Peyer's patch (tissue), 4 donors: ENCODE data around the gene MAML2. TPM values are rescaled to one million over a fixed set of nuclear protein-coding genes. Genes with fewer than 3 reads are reported as not detected.

ENCODE experiments used
- DNase-seq, 3 donors: peaks; one replicate each; pipeline ENCODE4 v3.0.0-alpha.2; 2017 to 2019
- H3K27ac ChIP-seq, 4 donors: fragments of 200-600 bp; sonication (generic); one replicate each; pipeline ENCODE4 v1.5.1; 2016 to 2019
- H3K27me3 ChIP-seq, 2 donors: fragments of 200-600 bp; sonication (generic); one replicate each; pipeline ENCODE4 v1.5.1; 2019
- H3K36me3 ChIP-seq, 3 donors: fragments of 200-600 bp; sonication (generic); one replicate each; pipeline ENCODE4 v1.5.1; 2016 to 2019
- H3K4me1 ChIP-seq, 4 donors: fragments of 200-600 bp; sonication (generic); one replicate each; pipeline ENCODE4 v1.5.1; 2016 to 2019
- H3K4me3 ChIP-seq, 4 donors: fragments of 200-600 bp; sonication (generic); 1 replicate in 3 of 4; 2 replicates in 1 of 4; pipeline ENCODE4 v1.5.1; 2016 to 2019; ENCODE audit warnings: mild to moderate bottlenecking in 1 of 4
- H3K9me3 ChIP-seq, 4 donors: fragments of 200-600 bp; sonication (generic); one replicate each; pipeline ENCODE4 v1.5.1; 2016 to 2019; ENCODE audit warnings: mild to moderate bottlenecking in 1 of 4
- CTCF ChIP-seq, 6 experiments: fragments of 450-650 bp in 4 of 6; fragments of 200-600 bp in 2 of 6; sonication (generic) in 1 of 6; IDR thresholded peaks; one replicate each; pipeline ENCODE4 v1.5.1; 2017 to 2019; ENCODE audit warnings: antibody characterized with exemption in 6 of 6, mild to moderate bottlenecking in 3 of 6, moderate library complexity in 1 of 6
- POLR2A ChIP-seq, 2 donors: fragments of 450-650 bp; IDR thresholded peaks; one replicate each; pipeline ENCODE4 v1.5.1; 2017; ENCODE audit warnings: antibody characterized with exemption in 2 of 2, mild to moderate bottlenecking in 2 of 2, moderate library complexity in 2 of 2
- total RNA-seq, 4 donors: library from RNA; depleted of rRNA; stranded (reverse); fragments of >200 nt; gene quantifications; one replicate each; pipeline ENCODE4 v1.1.0, GENCODE V29; 2016

MAML2 gene
- total RNA-seq, 4 donors from 2014 or later, result 8.4 to 60.2 (median 22.7) TPM

DNA sequence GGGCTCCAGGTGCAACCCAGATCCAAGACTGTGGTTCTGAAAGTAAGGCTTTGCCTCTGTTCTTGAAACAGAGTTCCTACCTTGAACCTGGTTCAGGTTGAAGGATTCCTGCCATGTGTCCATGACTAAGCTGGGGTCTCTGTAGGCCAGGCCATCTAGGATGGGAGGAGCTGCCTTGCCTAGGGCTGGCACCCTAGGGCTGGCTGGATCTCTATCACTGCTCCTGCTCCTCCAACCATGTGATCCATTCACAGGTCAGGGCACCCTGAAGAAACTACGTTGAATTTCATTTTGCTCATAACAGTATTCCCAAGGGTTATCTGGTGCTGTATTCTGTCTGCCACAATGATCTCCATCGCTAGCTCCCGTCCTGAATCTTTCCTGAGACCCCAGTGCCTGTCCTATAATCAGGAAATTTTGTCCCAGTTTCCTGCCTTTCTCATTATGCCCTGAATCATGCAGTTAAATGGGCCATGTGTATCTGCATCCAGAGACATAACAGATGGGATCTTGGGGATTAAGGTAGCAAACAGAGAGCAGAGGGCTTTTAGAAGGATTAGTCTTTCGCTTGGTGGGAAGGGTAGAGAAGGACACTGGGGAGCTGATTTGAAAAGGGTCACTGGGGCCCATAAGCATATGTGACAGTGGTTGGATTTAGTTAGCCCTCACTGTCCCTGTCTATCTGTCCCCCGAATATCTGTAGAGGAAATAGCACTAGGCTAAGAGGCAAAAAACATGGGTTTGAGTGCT is 320.9 kb downstream of the MAML2 start:
- no peaks in the 10 kb centered on the region for H3K36me3 ChIP-seq
- no peaks in the 10 kb centered on the region for H3K4me1 ChIP-seq
- no peak overlapping the region for H3K27ac ChIP-seq
- H3K4me3 ChIP-seq, result no peak overlapping the region
- no peaks in the 10 kb centered on the region for H3K9me3 ChIP-seq
- DNase-seq, result no peak
- H3K27me3 ChIP-seq, result no peaks in the 10 kb centered on the region
- no peak for TF ChIP-seq CTCF (IDR thresholded peaks at IDR 0.05)
- TF ChIP-seq POLR2A (IDR thresholded peaks at IDR 0.05), result no peak

GRCh38 chr11:96019810-96020747 is 322.9 kb downstream of the MAML2 start:
- Histone ChIP-seq H3K4me1 (peaks cover 0 to under 1% (median 0%) of the 10 kb centered on the region in 4 donors), H3K9me3 (no peaks in the 10 kb centered on the region), H3K27ac (no peak overlapping the region), H3K27me3 (no peaks in the 10 kb centered on the region), H3K36me3 (no peaks in the 10 kb centered on the region), H3K4me3 (no peak overlapping the region)
- TF ChIP-seq POLR2A (IDR thresholded peaks at IDR 0.05) (no peak), CTCF (IDR thresholded peaks at IDR 0.05) (no peak)
- DNase-seq, result no peak

DNA sequence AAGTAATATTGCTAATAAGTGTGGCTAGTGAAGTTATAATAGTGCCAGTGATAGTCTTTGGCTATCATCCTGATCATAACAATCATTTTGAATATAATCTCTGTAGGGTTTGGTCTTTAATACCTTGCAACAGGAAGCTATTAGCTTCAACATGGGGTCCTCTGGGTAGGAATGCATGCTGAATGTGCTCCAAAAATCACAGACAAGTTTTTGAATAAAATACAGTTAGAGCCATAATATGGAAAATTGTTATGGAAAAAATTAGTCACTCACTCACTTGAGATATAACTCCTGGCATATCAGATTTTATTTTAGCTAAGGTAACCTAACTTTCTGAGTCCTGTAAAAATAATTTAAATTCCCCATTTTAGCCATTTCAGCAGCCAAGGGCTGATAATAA is 323.7 kb downstream of the MAML2 start:
- Histone ChIP-seq H3K36me3 (no peaks in the 10 kb centered on the region), H3K4me1 (peaks cover 0 to 8% (median 0%) of the 10 kb centered on the region in 4 donors), H3K27ac (no peak overlapping the region), H3K9me3 (no peaks in the 10 kb centered on the region), H3K4me3 (no peak overlapping the region), H3K27me3 (no peaks in the 10 kb centered on the region)
- no peak for DNase-seq
- TF ChIP-seq POLR2A (IDR thresholded peaks at IDR 0.05) (no peak), CTCF (IDR thresholded peaks at IDR 0.05) (no peak)

- Histone ChIP-seq H3K36me3 (no peaks in the 10 kb centered on the region), H3K27me3 (no peaks in the 10 kb centered on the region), H3K4me1 (peaks cover 0 to 10% (median 9%) of the 10 kb centered on the region in 4 donors), H3K27ac (no peak overlapping the region), H3K9me3 (no peaks in the 10 kb centered on the region), H3K4me3 (no peak overlapping the region)
- no peak for DNase-seq
- TF ChIP-seq CTCF (IDR thresholded peaks at IDR 0.05) (no peak), POLR2A (IDR thresholded peaks at IDR 0.05) (no peak)
Measured at GRCh38 chr11:96017856-96018255, 325.1 kb downstream of the MAML2 start.

GRCh38 chr11:96016978-96017502 is 326.0 kb downstream of the MAML2 start:
- H3K4me1 ChIP-seq, result peaks cover 0 to 16% (median 11%) of the 10 kb centered on the region in 4 donors

More at GRCh38 chr11:96016978-96017502, 326.0 kb downstream of the MAML2 start:
- Histone ChIP-seq H3K36me3 (no peaks in the 10 kb centered on the region), H3K27ac (no peak overlapping the region), H3K4me3 (no peak overlapping the region), H3K9me3 (no peaks in the 10 kb centered on the region), H3K27me3 (no peaks in the 10 kb centered on the region)
- TF ChIP-seq CTCF (IDR thresholded peaks at IDR 0.05) (no peak), POLR2A (IDR thresholded peaks at IDR 0.05) (no peak)
- DNase-seq, result no peak
